Gastrocnemius medialis (tissue), 4 donors: ENCODE results near the gene SLCO3A1. TPM values are rescaled to one million over a fixed set of nuclear protein-coding genes. Genes with fewer than 3 reads are reported as not detected.

Experiments used
- ATAC-seq, 2 donors: fragments of 150-250 bp; one replicate each; pipeline ENCODE4 v1.9.1; 2016
- DNase-seq, 2 donors: peaks; one replicate each; pipeline ENCODE4 v3.0.0-alpha.2; 2019
- H3K27ac ChIP-seq, 4 donors: fragments of 200-600 bp; sonication (generic); 1 replicate in 1 of 4; 2 replicates in 3 of 4; pipeline ENCODE4 v1.5.1; 2016 to 2018; ENCODE audit warnings: mild to moderate bottlenecking in 2 of 4, moderate library complexity in 1 of 4
- H3K27me3 ChIP-seq, 3 donors: fragments of 200-600 bp; sonication (generic) in 2 of 3; 1 replicate in 1 of 3; 2 replicates in 2 of 3; pipeline versions ENCODE4 v1.5.1 to v1.6.0; 2016 to 2019; ENCODE audit warnings: mild to moderate bottlenecking in 1 of 3, moderate library complexity in 1 of 3
- H3K36me3 ChIP-seq, 2 donors: fragments of 200-600 bp; sonication (generic) in 1 of 2; one replicate each; pipeline ENCODE4 v1.5.1; 2017 to 2018
- H3K4me1 ChIP-seq, 2 donors: fragments of 200-600 bp; sonication (generic) in 1 of 2; one replicate each; pipeline ENCODE4 v1.5.1; 2016 to 2017; ENCODE audit warnings: mild to moderate bottlenecking in 2 of 2
- H3K4me3 ChIP-seq, 4 donors: fragments of 200-600 bp; sonication (generic) in 3 of 4; 1 replicate in 1 of 4; 2 replicates in 3 of 4; pipeline ENCODE4 v1.5.1; 2016 to 2019; ENCODE audit warnings: mild to moderate bottlenecking in 2 of 4
- H3K9me3 ChIP-seq, 3 donors: fragments of 200-600 bp; sonication (generic) in 2 of 3; 1 replicate in 1 of 3; 2 replicates in 2 of 3; pipeline ENCODE4 v1.5.1; 2016 to 2019
- CTCF ChIP-seq, 5 experiments: fragments of 450-650 bp in 3 of 5; fragments of 200-600 bp in 2 of 5; sonication (generic) in 2 of 5; IDR thresholded peaks in 4 of 5; conservative IDR thresholded peaks in 1 of 5; 1 replicate in 4 of 5; 2 replicates in 1 of 5; pipeline ENCODE4 v1.5.1; 2016 to 2019; ENCODE audit warnings: antibody characterized with exemption in 5 of 5, mild to moderate bottlenecking in 3 of 5, moderate library complexity in 3 of 5
- POLR2A ChIP-seq, 2 donors: fragments of 450-650 bp; IDR thresholded peaks; one replicate each; pipeline ENCODE4 v1.6.1; 2017; ENCODE audit warnings: antibody characterized with exemption in 2 of 2, mild to moderate bottlenecking in 2 of 2, moderate library complexity in 2 of 2
- in situ Hi-C, 4 donors: fragments of 200-750 bp; cut with MboI; loops; one replicate each; pipeline versions ENCODE4 v1.15.0 to v1.8.0; 2017; ENCODE audit warnings: low sequenced_read_pairs in 4 of 4
- intact Hi-C: fragments of 100-400 bp; cut with DNase I; formaldehyde crosslinking; loops from one replicate; pipeline ENCODE4 v1.15.1; 2023; ENCODE audit warnings: low total_unique reads
- total RNA-seq, 4 donors: library from RNA; depleted of rRNA; stranded (reverse); fragments of >200 nt; gene quantifications; one replicate each; pipeline versions ENCODE4 v1.1.0 to v1.2.3, GENCODE V29; 2016

SLCO3A1 gene
- total RNA-seq, 4 donors from 2014 or later = 1.3 to 3.6 (median 3.0) TPM

GRCh38 chr15:91919014-91919534 lies 65.6 kb downstream of the SLCO3A1 start:
- peaks cover 14 to 40% of the 10 kb centered on the region in 2 donors for H3K4me1 ChIP-seq
- no peaks in the 10 kb centered on the region for H3K36me3 ChIP-seq
- H3K9me3 ChIP-seq = no peaks in the 10 kb centered on the region
- TF ChIP-seq CTCF (IDR thresholded peaks at IDR 0.05 in 4 of 5, conservative IDR thresholded peaks at IDR 0.05 in 1 of 5) (no peak), POLR2A (IDR thresholded peaks at IDR 0.05) (no peak)
- H3K4me3 ChIP-seq = no peak overlapping the region
- DNase-seq = peak in 1 of 2 donors; percentile 29
- no peaks in the 10 kb centered on the region for H3K27me3 ChIP-seq
- peak in 1 of 2 donors; percentile 52 for ATAC-seq
- peak overlapping the region in 1 of 4 donors; percentile 36 for H3K27ac ChIP-seq
- intact Hi-C loops (no loop called here), in situ Hi-C loops (no loop called here)

GRCh38 chr15:91921188-91921842 lies 67.8 kb downstream of the SLCO3A1 start:
- in situ Hi-C loops (no loop called here), intact Hi-C loops (no loop called here)
- Histone ChIP-seq H3K4me1 (peaks cover 14 to 44% of the 10 kb centered on the region in 2 donors), H3K9me3 (no peaks in the 10 kb centered on the region), H3K4me3 (no peak overlapping the region), H3K27me3 (no peaks in the 10 kb centered on the region), H3K36me3 (no peaks in the 10 kb centered on the region), H3K27ac (peak overlapping the region in 2 of 4 donors; percentile 4 to 15)
- ATAC-seq (no peak), DNase-seq (no peak)
- TF ChIP-seq POLR2A (IDR thresholded peaks at IDR 0.05) = no peak
- TF ChIP-seq CTCF (IDR thresholded peaks at IDR 0.05 in 4 of 5, conservative IDR thresholded peaks at IDR 0.05 in 1 of 5) = no peak

- Histone ChIP-seq H3K36me3 (no peaks in the 10 kb centered on the region), H3K27me3 (no peaks in the 10 kb centered on the region), H3K9me3 (no peaks in the 10 kb centered on the region), H3K4me3 (no peak overlapping the region), H3K27ac (peak overlapping the region in 1 of 4 donors; percentile 15), H3K4me1 (peaks cover 14 to 44% of the 10 kb centered on the region in 2 donors)
- no peak for DNase-seq
- in situ Hi-C loops (no loop called here), intact Hi-C loops (no loop called here)
- ATAC-seq = no peak
- no peak for TF ChIP-seq POLR2A (IDR thresholded peaks at IDR 0.05)
Measured at GRCh38 chr15:91921843-91922198, 68.3 kb downstream of the SLCO3A1 start.

- no peak for TF ChIP-seq POLR2A (IDR thresholded peaks at IDR 0.05)
- TF ChIP-seq CTCF (IDR thresholded peaks at IDR 0.05 in 4 of 5, conservative IDR thresholded peaks at IDR 0.05 in 1 of 5) = no peak
- Histone ChIP-seq H3K27ac (no peak overlapping the region), H3K27me3 (no peaks in the 10 kb centered on the region), H3K4me3 (no peak overlapping the region), H3K4me1 (peaks cover 14 to 54% of the 10 kb centered on the region in 2 donors), H3K36me3 (no peaks in the 10 kb centered on the region), H3K9me3 (no peaks in the 10 kb centered on the region)
- ATAC-seq (no peak), DNase-seq (no peak)
- intact Hi-C loops (no loop called here), in situ Hi-C loops (no loop called here)
Measured at GRCh38 chr15:91922646-91923547, 69.4 kb downstream of the SLCO3A1 start.

GRCh38 chr15:91924183-91924582 lies 70.7 kb downstream of the SLCO3A1 start:
- Histone ChIP-seq H3K9me3 (no peaks in the 10 kb centered on the region), H3K4me3 (no peak overlapping the region), H3K4me1 (peaks cover 14 to 54% of the 10 kb centered on the region in 2 donors), H3K27me3 (no peaks in the 10 kb centered on the region), H3K27ac (no peak overlapping the region), H3K36me3 (no peaks in the 10 kb centered on the region)
- ATAC-seq (no peak), DNase-seq (no peak)
- intact Hi-C loops (no loop called here), in situ Hi-C loops (no loop called here)
- TF ChIP-seq CTCF (IDR thresholded peaks at IDR 0.05 in 4 of 5, conservative IDR thresholded peaks at IDR 0.05 in 1 of 5) (no peak), POLR2A (IDR thresholded peaks at IDR 0.05) (no peak)
